Midbrain (tissue), 1 donor: ENCODE results near the gene FSTL4.

Experiments
- DNase-seq: peaks from one replicate; lab custom pipeline; 2025; lab: John Stamatoyannopoulos, UW

Gene FSTL4

GRCh38 chr5:133514456-133514855 lies 97.9 kb downstream of the FSTL4 start:
- no peak for DNase-seq

GRCh38 chr5:133512896-133513295 lies 99.4 kb downstream of the FSTL4 start:
- DNase-seq = no peak

- DNase-seq = no peak
Measured at GRCh38 chr5:133511653-133512235, 100.6 kb downstream of the FSTL4 start.

- DNase-seq = no peak
Measured at GRCh38 chr5:133510634-133511262, 101.6 kb downstream of the FSTL4 start.

- no peak for DNase-seq
Measured at GRCh38 chr5:133509742-133510079, 102.6 kb downstream of the FSTL4 start.

- no peak for DNase-seq
Measured at GRCh38 chr5:133508845-133509741, 103.2 kb downstream of the FSTL4 start.

- no peak for DNase-seq
Measured at GRCh38 chr5:133508331-133508730, 104.0 kb downstream of the FSTL4 start.

GRCh38 chr5:133506181-133506580 lies 106.2 kb downstream of the FSTL4 start:
- DNase-seq = no peak

- no peak for DNase-seq
Measured at GRCh38 chr5:133503511-133503910, 108.8 kb downstream of the FSTL4 start.

- no peak for DNase-seq
Measured at GRCh38 chr5:133499895-133500294, 112.4 kb downstream of the FSTL4 start.

GRCh38 chr5:133497608-133498348 lies 114.6 kb downstream of the FSTL4 start:
- DNase-seq = no peak

GRCh38 chr5:133496631-133497030 lies 115.7 kb downstream of the FSTL4 start:
- DNase-seq = no peak

GRCh38 chr5:133494923-133495246 lies 117.5 kb downstream of the FSTL4 start:
- no peak for DNase-seq

GRCh38 chr5:133494232-133494922 lies 118.0 kb downstream of the FSTL4 start:
- DNase-seq = no peak

GRCh38 chr5:133489632-133490031 lies 122.7 kb downstream of the FSTL4 start:
- no peak for DNase-seq

- no peak for DNase-seq
Measured at GRCh38 chr5:133487093-133487492, 125.2 kb downstream of the FSTL4 start.

- no peak for DNase-seq
Measured at GRCh38 chr5:133485468-133485867, 126.9 kb downstream of the FSTL4 start.

- no peak for DNase-seq
Measured at GRCh38 chr5:133483406-133484090, 128.8 kb downstream of the FSTL4 start.

- no peak for DNase-seq
Measured at GRCh38 chr5:133482028-133482427, 130.3 kb downstream of the FSTL4 start.

GRCh38 chr5:133480866-133481265 lies 131.5 kb downstream of the FSTL4 start:
- DNase-seq = no peak

GRCh38 chr5:133480366-133480765 lies 132.0 kb downstream of the FSTL4 start:
- DNase-seq = no peak
